MM.1S (cell line): ENCODE results near the gene CLDN19.

Experiments used
- CTCF ChIP-seq: fragments of 300-600 bp; sonication (generic); IDR thresholded peaks from 2 replicates; pipeline ENCODE4 v1.5.1; 2016; ENCODE audit warnings: antibody characterized with exemption, low read length, mixed read lengths
- EZH2 ChIP-seq: fragments of 300-600 bp; sonication (generic); optimal IDR thresholded peaks from 2 replicates; pipeline ENCODE3; 2017; ENCODE audit warnings: low read depth, mild to moderate bottlenecking, antibody characterized with exemption, low read length, mixed read lengths
- EZH2phosphoT487 ChIP-seq: fragments of 300-600 bp; sonication (generic); IDR thresholded peaks from 2 replicates; pipeline ENCODE4 v1.6.1; 2018; ENCODE audit warnings: antibody characterized with exemption, low read length

GRCh38 chr1:42784547-42784945, 44.5 kb upstream of the CLDN19 start:
- TF ChIP-seq CTCF (no peak), EZH2 (no peak), EZH2phosphoT487 (no peak)
